Renal cortex interstitium (tissue), 11 donors: ENCODE data around the gene TCFL5. TPM values are rescaled to one million over a fixed set of nuclear protein-coding genes. Genes with fewer than 3 reads are reported as not detected.

ENCODE experiments used
- DNase-seq, 11 donors: peaks; one replicate each; pipeline ENCODE4 v3.0.0-alpha.2; 2013; ENCODE audit warnings: low read depth in 9 of 11, low spot score in 4 of 11; ENCODE audit errors: extremely low read depth in 1 of 11
- polyA plus RNA-seq, 3 donors: library from polyadenylated mRNA; unstranded; fragments of 120-200 nt; gene quantifications; one replicate each; pipeline ENCODE4 v1.2.1, GENCODE V29; 2013; ENCODE audit not compliant: insufficient read length in 3 of 3

TCFL5 gene
- polyA plus RNA-seq, 3 donors, result 12.1 to 15.6 (median 12.8) TPM

GRCh38 chr20:62820208-62820961 is 41.2 kb downstream of the TCFL5 start:
- no peak for DNase-seq

- no peak for DNase-seq
Measured at GRCh38 chr20:62819494-62820174, 42.0 kb downstream of the TCFL5 start.

GRCh38 chr20:62818592-62819493 is 42.8 kb downstream of the TCFL5 start:
- peak in 5 of 11 donors; percentile 58 to 77 (median 68) for DNase-seq

- DNase-seq, result no peak
Measured at GRCh38 chr20:62817975-62818591, 43.5 kb downstream of the TCFL5 start.

- DNase-seq, result no peak
Measured at GRCh38 chr20:62816884-62817873, 44.4 kb downstream of the TCFL5 start, which contains the start of gene COL9A3. TSS of gene COL9A3 (plus strand) at chr20:62817050. CDS start at chr20:62817065, 15 bp downstream.

- DNase-seq, result no peak
Measured at GRCh38 chr20:62816031-62816883, 45.4 kb downstream of the TCFL5 start.

- no peak for DNase-seq
Measured at GRCh38 chr20:62815066-62815991, 46.3 kb downstream of the TCFL5 start.

GRCh38 chr20:62814709-62815065 is 46.9 kb downstream of the TCFL5 start:
- no peak for DNase-seq

- no peak for DNase-seq
Measured at GRCh38 chr20:62814060-62814708, 47.4 kb downstream of the TCFL5 start.

GRCh38 chr20:62813588-62813987 is 48.0 kb downstream of the TCFL5 start:
- DNase-seq, result no peak

- no peak for DNase-seq
Measured at GRCh38 chr20:62812907-62813200, 48.8 kb downstream of the TCFL5 start.

- no peak for DNase-seq
Measured at GRCh38 chr20:62812181-62812906, 49.3 kb downstream of the TCFL5 start.

- DNase-seq, result no peak
Measured at GRCh38 chr20:62811720-62812119, 49.9 kb downstream of the TCFL5 start.

- no peak for DNase-seq
Measured at GRCh38 chr20:62811320-62811719, 50.3 kb downstream of the TCFL5 start.
